Measurements from ENCODE around the gene NGEF.

DNA sequence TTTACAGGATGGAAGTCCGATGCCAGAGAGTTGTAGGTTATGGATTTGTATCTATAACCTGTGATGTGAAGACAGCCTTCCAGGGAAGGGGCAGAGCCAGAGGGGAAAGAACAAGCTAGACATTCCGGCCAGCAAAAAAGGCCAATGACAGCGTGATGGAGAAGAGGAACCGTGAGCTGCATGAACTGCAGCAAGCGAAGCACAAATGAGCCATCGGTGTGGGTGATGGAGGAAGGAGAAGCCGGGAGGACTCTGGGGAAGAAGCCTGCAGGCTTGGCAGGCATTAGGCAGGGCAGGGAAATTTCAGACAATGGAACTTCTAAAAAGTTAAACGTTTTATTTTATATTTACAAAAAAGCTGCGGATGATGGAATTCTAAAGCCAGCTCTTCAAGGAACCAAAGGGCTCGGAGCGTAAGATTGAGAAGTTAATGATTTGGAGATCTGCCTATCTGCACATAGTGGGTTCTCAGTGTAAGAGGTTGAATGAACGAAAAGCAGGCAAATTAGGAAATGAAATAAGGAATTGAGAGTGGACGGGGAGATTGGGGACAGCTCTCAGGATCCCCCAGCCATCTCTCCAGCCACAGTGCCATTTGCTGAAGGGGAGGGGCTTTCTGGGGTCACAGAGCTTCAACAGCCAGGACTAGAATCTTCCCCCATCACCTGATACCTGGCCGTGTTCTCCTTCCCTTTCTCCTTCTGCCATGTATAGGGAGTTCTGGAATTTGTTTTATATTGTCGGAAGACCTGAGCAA lies 28.4 kb downstream of the NGEF start:
- no peak for TF ChIP-seq NFIC (IDR thresholded peaks at IDR 0.05)
- TF ChIP-seq, protein P1, sequence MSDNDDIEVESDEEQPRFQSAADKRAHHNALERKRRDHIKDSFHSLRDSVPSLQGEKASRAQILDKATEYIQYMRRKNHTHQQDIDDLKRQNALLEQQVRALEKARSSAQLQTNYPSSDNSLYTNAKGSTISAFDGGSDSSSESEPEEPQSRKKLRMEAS (IDR thresholded peaks at IDR 0.05) = no peak
- TF ChIP-seq ZBTB7A (IDR thresholded peaks at IDR 0.05; ENCODE audit: low read depth) = no peak
- no peak for TF ChIP-seq EGR1 (IDR thresholded peaks at IDR 0.05)
